Esophagus muscularis mucosa (tissue), 3 donors: ENCODE data around the gene NARS2.

Experiments
- POLR2A ChIP-seq: fragments of 450-650 bp; IDR thresholded peaks from one replicate; pipeline ENCODE4 v1.6.1; 2017; ENCODE audit warnings: antibody characterized with exemption, moderate library complexity, mild to moderate bottlenecking, low read depth
- POLR2AphosphoS5 ChIP-seq, 2 donors: sonication (generic); formaldehyde crosslinking; IDR thresholded peaks; one replicate each; pipeline ENCODE4 v1.6.1; 2017; ENCODE audit warnings: antibody characterized with exemption in 2 of 2
- TF ChIP-seq, protein P1 (sequence below), 3 experiments: fragments of 200-600 bp in 2 of 3; fragments of 450-650 bp in 1 of 3; sonication (generic) in 2 of 3; IDR thresholded peaks; one replicate each; pipeline ENCODE4 v1.5.1; 2017 to 2019; ENCODE audit warnings: antibody characterized with exemption in 3 of 3, mild to moderate bottlenecking in 2 of 3, moderate library complexity in 1 of 3

DNA sequence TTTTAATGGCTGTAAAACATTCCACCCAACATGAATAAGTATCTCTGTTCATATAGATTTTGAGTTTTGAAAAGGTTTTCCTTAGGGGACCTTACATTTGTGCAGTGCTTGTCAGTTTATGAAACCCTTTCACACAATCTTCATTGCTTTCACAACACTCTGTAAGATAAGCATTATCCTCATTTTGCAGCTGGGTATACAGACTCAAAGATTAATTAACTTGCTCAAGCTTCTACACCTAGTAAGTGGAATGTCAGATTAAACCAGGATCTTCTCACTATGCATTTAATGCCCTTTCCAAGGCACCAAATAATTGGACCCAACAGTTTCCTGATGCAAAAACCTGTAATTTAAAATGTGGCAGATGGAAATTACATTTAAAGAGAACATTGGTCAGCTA is 145.5 kb downstream of the NARS2 start:
- no peak for TF ChIP-seq POLR2A
- TF ChIP-seq POLR2AphosphoS5 (IDR thresholded peaks at IDR 0.05): no peak
- TF ChIP-seq, protein P1, sequence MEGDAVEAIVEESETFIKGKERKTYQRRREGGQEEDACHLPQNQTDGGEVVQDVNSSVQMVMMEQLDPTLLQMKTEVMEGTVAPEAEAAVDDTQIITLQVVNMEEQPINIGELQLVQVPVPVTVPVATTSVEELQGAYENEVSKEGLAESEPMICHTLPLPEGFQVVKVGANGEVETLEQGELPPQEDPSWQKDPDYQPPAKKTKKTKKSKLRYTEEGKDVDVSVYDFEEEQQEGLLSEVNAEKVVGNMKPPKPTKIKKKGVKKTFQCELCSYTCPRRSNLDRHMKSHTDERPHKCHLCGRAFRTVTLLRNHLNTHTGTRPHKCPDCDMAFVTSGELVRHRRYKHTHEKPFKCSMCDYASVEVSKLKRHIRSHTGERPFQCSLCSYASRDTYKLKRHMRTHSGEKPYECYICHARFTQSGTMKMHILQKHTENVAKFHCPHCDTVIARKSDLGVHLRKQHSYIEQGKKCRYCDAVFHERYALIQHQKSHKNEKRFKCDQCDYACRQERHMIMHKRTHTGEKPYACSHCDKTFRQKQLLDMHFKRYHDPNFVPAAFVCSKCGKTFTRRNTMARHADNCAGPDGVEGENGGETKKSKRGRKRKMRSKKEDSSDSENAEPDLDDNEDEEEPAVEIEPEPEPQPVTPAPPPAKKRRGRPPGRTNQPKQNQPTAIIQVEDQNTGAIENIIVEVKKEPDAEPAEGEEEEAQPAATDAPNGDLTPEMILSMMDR (IDR thresholded peaks at IDR 0.05): no peak
